ENCODE results near the gene ASIC1.

- no peak for TF ChIP-seq POLR2A (IDR thresholded peaks at IDR 0.05)
- TF ChIP-seq CTCF (IDR thresholded peaks at IDR 0.05) = no peak
Observed at GRCh38 chr12:50079771-50080170, 22.4 kb downstream of the ASIC1 start.
